SK-N-MC (cell line): ENCODE results near the gene AP2B1.

ENCODE experiments used
- DNase-seq: peaks from one replicate; pipeline ENCODE4 v3.0.0-alpha.2; 2011; ENCODE audit warnings: low read depth, low spot score
- H3K27ac ChIP-seq: fragments of 200-600 bp; sonication (generic); 2 replicates; pipeline ENCODE4 v1.5.1; 2016; ENCODE audit warnings: mixed run types
- H3K36me3 ChIP-seq: fragments of 200-600 bp; sonication (generic); 2 replicates; pipeline ENCODE4 v1.6.1; 2017; ENCODE audit warnings: antibody characterized with exemption, low read length, mixed read lengths; ENCODE audit not compliant: insufficient read depth
- H3K4me3 ChIP-seq: fragments of 200-600 bp; sonication (generic); 2 replicates; pipeline ENCODE4 v1.5.1; 2016
- H3K9ac ChIP-seq: fragments of 200-600 bp; sonication (generic); 2 replicates; pipeline ENCODE4 v1.8.0; 2017; ENCODE audit warnings: mixed run types, mixed read lengths; ENCODE audit not compliant: insufficient read length
- H3K9me3 ChIP-seq: fragments of 200-600 bp; sonication (generic); 2 replicates; pipeline ENCODE4 v1.6.1; 2017; ENCODE audit warnings: low read depth, mild to moderate bottlenecking, antibody characterized with exemption, low read length, moderate library complexity, mixed read lengths
- EZH2 ChIP-seq: fragments of 200-600 bp; sonication (generic); IDR thresholded peaks from one replicate; pipeline ENCODE4 v1.6.1; 2017; ENCODE audit warnings: antibody characterized with exemption
- FOXP2 ChIP-seq: optimal IDR thresholded peaks from 2 replicates; pipeline ENCODE3; 2011; ENCODE audit warnings: mild to moderate bottlenecking, moderate library complexity; ENCODE audit not compliant: insufficient read depth; ENCODE audit errors: extremely low read length, control extremely low read depth
- POLR2AphosphoS5 ChIP-seq: IDR thresholded peaks from 2 replicates; pipeline ENCODE4 v1.6.1; 2012; ENCODE audit warnings: mild to moderate bottlenecking, low read depth, low read length, borderline replicate concordance

AP2B1 gene

GRCh38 chr17:35765756-35766488 lies 178.8 kb downstream of the AP2B1 start:
- no peaks in the 10 kb centered on the region for H3K36me3 ChIP-seq
- no peak for DNase-seq
- H3K27ac ChIP-seq: no peak overlapping the region

GRCh38 chr17:35766489-35766877 lies 179.4 kb downstream of the AP2B1 start:
- Histone ChIP-seq H3K27ac (no peak overlapping the region), H3K9ac (no peak overlapping the region), H3K9me3 (no peaks in the 10 kb centered on the region), H3K36me3 (no peaks in the 10 kb centered on the region), H3K4me3 (no peak overlapping the region)
- TF ChIP-seq POLR2AphosphoS5 (no peak), FOXP2 (no peak), EZH2 (no peak)
- DNase-seq: no peak

More at GRCh38 chr17:35765756-35766488, 178.8 kb downstream of the AP2B1 start:
- TF ChIP-seq POLR2AphosphoS5 (no peak), EZH2 (no peak), FOXP2 (no peak)
- Histone ChIP-seq H3K9me3 (no peaks in the 10 kb centered on the region), H3K4me3 (no peak overlapping the region), H3K9ac (no peak overlapping the region)

GRCh38 chr17:35766903-35767510 lies 179.9 kb downstream of the AP2B1 start:
- Histone ChIP-seq H3K27ac (no peak overlapping the region), H3K36me3 (no peaks in the 10 kb centered on the region), H3K9me3 (no peaks in the 10 kb centered on the region), H3K4me3 (no peak overlapping the region), H3K9ac (no peak overlapping the region)
- TF ChIP-seq FOXP2: no peak
- no peak for TF ChIP-seq EZH2
- no peak for TF ChIP-seq POLR2AphosphoS5
- no peak for DNase-seq

GRCh38 chr17:35768797-35769196 lies 181.7 kb downstream of the AP2B1 start:
- H3K9ac ChIP-seq: no peak overlapping the region
- no peak overlapping the region for H3K27ac ChIP-seq
- no peaks in the 10 kb centered on the region for H3K9me3 ChIP-seq
- no peaks in the 10 kb centered on the region for H3K36me3 ChIP-seq
- no peak for TF ChIP-seq FOXP2
- H3K4me3 ChIP-seq: no peak overlapping the region
- no peak for DNase-seq

- Histone ChIP-seq H3K9me3 (no peaks in the 10 kb centered on the region), H3K27ac (no peak overlapping the region), H3K4me3 (no peak overlapping the region), H3K36me3 (no peaks in the 10 kb centered on the region), H3K9ac (no peak overlapping the region)
- TF ChIP-seq FOXP2 (no peak), POLR2AphosphoS5 (no peak), EZH2 (no peak)
- no peak for DNase-seq
Observed at GRCh38 chr17:35769895-35770486, 182.9 kb downstream of the AP2B1 start.

- Histone ChIP-seq H3K4me3 (no peak overlapping the region), H3K9ac (no peak overlapping the region), H3K36me3 (no peaks in the 10 kb centered on the region), H3K27ac (no peak overlapping the region), H3K9me3 (no peaks in the 10 kb centered on the region)
- no peak for DNase-seq
- no peak for TF ChIP-seq EZH2
- no peak for TF ChIP-seq FOXP2
- no peak for TF ChIP-seq POLR2AphosphoS5
Observed at GRCh38 chr17:35773129-35773528, 186.0 kb downstream of the AP2B1 start.

GRCh38 chr17:35773679-35774425 lies 186.7 kb downstream of the AP2B1 start:
- TF ChIP-seq EZH2 (no peak), FOXP2 (no peak), POLR2AphosphoS5 (no peak)
- no peaks in the 10 kb centered on the region for H3K9me3 ChIP-seq

GRCh38 chr17:35774499-35774898 lies 187.4 kb downstream of the AP2B1 start:
- Histone ChIP-seq H3K27ac (no peak overlapping the region), H3K36me3 (no peaks in the 10 kb centered on the region), H3K4me3 (no peak overlapping the region), H3K9me3 (no peaks in the 10 kb centered on the region), H3K9ac (no peak overlapping the region)
- DNase-seq: no peak
- TF ChIP-seq POLR2AphosphoS5 (no peak), FOXP2 (no peak), EZH2 (no peak)

More at GRCh38 chr17:35773679-35774425, 186.7 kb downstream of the AP2B1 start:
- Histone ChIP-seq H3K36me3 (no peaks in the 10 kb centered on the region), H3K27ac (no peak overlapping the region), H3K9ac (no peak overlapping the region), H3K4me3 (no peak overlapping the region)
- DNase-seq: no peak
